HUES64 (cell line): Measurements from ENCODE around the gene ARL4A.
"Not testable (repeated sequence)": the region's sequence is repeated elsewhere in the genome, so short reads cannot be mapped to it uniquely, and the experiment has no call there.

Source experiments
- H3K27ac ChIP-seq: 2 replicates; pipeline ENCODE4 v1.7.0; 2013; ENCODE audit warnings: low read depth, low read length, inconsistent platforms
- H3K27me3 ChIP-seq: 2 replicates; pipeline ENCODE4 v1.6.1; 2013; ENCODE audit warnings: mild to moderate bottlenecking, low read length; ENCODE audit not compliant: insufficient read depth
- H3K36me3 ChIP-seq: 2 replicates; pipeline ENCODE4 v1.6.1; 2013; ENCODE audit warnings: mild to moderate bottlenecking, low read length; ENCODE audit not compliant: insufficient read depth
- H3K4me1 ChIP-seq: 2 replicates; pipeline ENCODE4 v1.6.1; 2013; ENCODE audit warnings: mild to moderate bottlenecking, low read length, moderate library complexity; ENCODE audit not compliant: insufficient read depth
- H3K4me3 ChIP-seq: 2 replicates; pipeline ENCODE4 v1.5.1; 2013; ENCODE audit warnings: mild to moderate bottlenecking, low read length, moderate library complexity
- H3K9ac ChIP-seq: 2 replicates; pipeline ENCODE4 v1.6.1; 2013; ENCODE audit warnings: mild to moderate bottlenecking, low read depth, low read length
- H3K9me3 ChIP-seq: 2 replicates; pipeline ENCODE4 v1.6.1; 2013; ENCODE audit warnings: low read depth, low read length; ENCODE audit not compliant: insufficient read depth
- whole genome bisulfite sequencing: fragments of 150-250, 120-280 bp; methylation state at CpG from one replicate; pipeline ENCODE4 v1.1.7; 2013; ENCODE audit warnings: missing lambda C conversion rate; 5-methylcytosine and 5-hydroxymethylcytosine counted together

Gene ARL4A

DNA sequence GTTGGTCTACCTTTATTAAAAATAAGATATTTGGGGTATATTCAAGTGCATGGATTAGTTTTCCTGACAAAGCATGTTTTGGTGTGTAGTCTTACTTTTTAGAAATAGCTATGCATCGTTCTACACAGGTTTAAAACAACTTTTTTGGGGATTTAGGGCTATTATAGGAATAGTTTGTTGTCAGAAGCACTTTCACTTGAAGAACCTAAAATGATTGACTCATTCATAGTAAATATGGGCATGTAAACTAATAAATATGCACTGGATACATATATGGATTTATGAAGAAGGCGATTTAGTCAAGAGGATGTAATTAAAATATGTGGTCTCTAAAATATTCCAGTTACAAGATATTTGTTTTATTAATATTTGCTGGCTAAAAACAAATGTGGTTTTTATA is 2.0 kb downstream of the ARL4A start:
- H3K36me3 ChIP-seq, result peaks cover 18% of the 10 kb centered on the region; the same call in 1 of the 2 replicates
- peaks cover 28% of the 10 kb centered on the region for H3K4me1 ChIP-seq
- H3K27ac ChIP-seq, result no peak overlapping the region
- H3K9me3 ChIP-seq, result no peaks in the 10 kb centered on the region
- peak overlapping the region; percentile 77 for H3K4me3 ChIP-seq
- 50% methylated on average over 2 of the region's 2 CpGs for WGBS
- H3K27me3 ChIP-seq, result no peaks in the 10 kb centered on the region
- peak overlapping the region; percentile 53; the same call in 1 of the 2 replicates for H3K9ac ChIP-seq

DNA sequence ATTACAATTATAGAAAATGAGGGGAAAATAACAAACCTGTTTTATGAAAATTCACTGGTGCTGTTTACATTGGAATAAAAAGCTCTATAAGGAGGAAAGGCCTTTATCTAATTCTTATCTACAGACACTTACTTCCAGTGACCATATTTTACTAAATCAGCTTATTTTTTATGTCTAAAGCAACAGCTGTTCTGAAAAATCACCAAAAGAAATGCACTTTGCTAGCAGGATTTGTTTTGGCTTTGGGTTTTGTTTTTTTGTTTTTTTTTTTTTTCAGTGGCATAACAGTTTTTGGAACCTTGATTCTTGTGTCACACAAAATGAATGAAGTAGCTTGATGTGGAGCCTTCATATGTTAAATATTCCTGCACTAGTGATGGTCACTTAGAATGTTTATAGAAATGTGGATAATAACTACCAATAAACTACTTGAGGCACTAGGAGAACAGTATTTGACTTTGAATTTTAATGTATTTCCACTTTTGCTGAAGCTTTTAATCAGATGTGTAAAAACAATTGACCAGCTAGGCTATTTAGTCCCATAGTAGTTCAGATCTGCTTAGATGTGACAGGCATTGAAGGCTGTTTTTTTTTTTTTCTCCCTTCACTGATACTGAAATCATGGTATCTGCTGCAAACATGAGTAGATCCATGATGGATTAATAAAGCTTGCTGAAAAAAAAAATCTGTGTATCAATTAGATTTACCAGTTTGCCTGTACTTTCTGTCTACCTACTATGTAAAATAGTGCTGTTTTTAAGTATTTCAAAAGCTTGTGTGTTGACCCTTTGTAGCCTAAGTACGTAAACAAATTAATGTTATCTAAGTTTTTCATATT is 2.8 kb downstream of the ARL4A start:
- Histone ChIP-seq H3K4me3 (peak overlapping the region; percentile 77), H3K9ac (peak overlapping the region; percentile 62; the same call in 1 of the 2 replicates), H3K36me3 (peaks cover 18% of the 10 kb centered on the region; the same call in 1 of the 2 replicates), H3K4me1 (peaks cover 36% of the 10 kb centered on the region), H3K27me3 (no peaks in the 10 kb centered on the region), H3K27ac (no peak overlapping the region), H3K9me3 (no peaks in the 10 kb centered on the region)
- WGBS, result no CpG with 5 or more reads among the region's 1 CpG

DNA sequence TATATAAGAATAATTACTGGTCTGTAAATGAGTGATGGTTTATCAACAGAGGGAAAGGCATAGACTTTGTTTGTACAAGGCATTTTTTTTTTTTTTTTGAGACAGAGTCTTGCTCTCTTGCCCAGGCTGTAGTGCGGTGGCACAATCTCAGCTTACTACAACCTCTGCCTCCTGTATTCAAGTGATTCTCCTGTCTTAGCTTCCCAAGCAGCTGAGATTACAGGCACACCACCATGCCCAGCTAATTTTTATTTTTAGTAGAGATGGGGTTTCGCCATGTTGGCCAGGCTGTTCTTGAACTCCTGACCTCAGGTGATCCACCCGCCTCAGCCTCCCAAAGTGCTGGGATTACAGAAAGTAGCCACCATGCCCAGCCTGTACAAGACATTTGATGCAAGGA is 4.0 kb downstream of the ARL4A start:
- H3K4me3 ChIP-seq, H3K27me3 ChIP-seq, H3K9ac ChIP-seq, H3K9me3 ChIP-seq, H3K27ac ChIP-seq: not testable (repeated sequence)
- H3K4me1 ChIP-seq, result peaks cover 33% of the 10 kb centered on the region
- H3K36me3 ChIP-seq, result peaks cover 18% of the 10 kb centered on the region; the same call in 1 of the 2 replicates
- WGBS, result 96% methylated on average over 3 of the region's 3 CpGs

GRCh38 chr7:12692035-12692434 is 4.6 kb downstream of the ARL4A start:
- Histone ChIP-seq H3K27ac (no peak overlapping the region), H3K9me3 (no peaks in the 10 kb centered on the region), H3K27me3 (no peaks in the 10 kb centered on the region), H3K36me3 (peaks cover 18% of the 10 kb centered on the region; the same call in 1 of the 2 replicates), H3K4me3 (no peak overlapping the region), H3K4me1 (peaks cover 33% of the 10 kb centered on the region), H3K9ac (no peak overlapping the region)
- WGBS, result 100% methylated on average over 1 of the region's 1 CpG

DNA sequence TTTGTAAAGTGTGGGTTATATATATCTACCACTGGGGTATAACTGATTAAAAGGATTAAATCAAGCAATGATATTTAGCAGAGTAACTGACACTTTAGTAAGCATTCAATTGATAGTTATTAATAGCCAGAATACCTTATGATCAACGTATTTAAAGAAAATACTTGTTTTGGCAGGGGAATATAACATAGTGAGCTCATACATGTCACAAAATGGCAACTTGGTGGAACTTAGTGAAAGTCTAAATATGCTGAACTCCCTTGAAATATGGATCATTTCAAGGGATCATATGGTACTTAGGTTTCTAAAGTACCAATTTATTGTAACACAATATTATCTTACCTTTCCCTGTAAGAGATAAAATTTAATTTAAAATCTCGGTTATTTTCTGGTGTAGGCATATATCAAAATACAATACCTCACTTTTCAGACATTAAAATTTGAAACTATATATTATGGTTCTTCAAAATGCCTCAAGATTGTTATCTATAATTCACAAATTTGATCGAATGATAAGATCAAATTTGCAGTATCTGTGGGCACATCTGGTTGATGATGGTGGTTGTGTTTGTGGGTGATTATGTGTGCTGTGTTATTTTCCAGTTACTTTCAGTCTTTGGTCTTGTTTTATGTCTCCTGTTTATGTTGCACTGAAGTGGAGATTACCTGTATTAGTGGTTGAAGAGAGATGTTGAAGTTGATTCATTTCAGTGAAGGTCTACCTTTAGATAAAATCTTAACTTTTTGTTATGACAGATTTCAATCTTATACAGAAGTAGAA is 5.2 kb downstream of the ARL4A start:
- Histone ChIP-seq H3K36me3 (peaks cover 18% of the 10 kb centered on the region; the same call in 1 of the 2 replicates), H3K4me3 (no peak overlapping the region)
- WGBS, result 63% methylated on average over 2 of the region's 3 CpGs

DNA sequence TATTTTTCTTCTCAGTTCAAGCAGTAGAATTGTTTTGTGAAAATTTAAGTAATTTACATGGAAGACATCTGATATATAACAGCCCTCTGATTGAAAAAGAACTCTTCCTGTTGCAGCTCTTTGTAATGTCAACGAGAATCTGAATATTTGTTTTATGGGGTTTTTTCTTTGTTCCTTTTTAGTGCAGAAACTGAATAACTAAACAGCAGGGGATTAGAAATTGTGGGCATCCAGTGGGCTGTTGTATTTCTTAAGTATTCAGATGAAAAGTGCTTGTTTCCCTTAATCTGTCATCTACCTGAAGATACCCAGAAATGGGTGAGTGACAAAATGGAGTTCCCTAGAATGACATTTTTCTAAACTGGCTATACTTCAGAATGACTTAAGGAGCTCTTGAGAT is 7.4 kb downstream of the ARL4A start:
- Histone ChIP-seq H3K4me3 (no peak overlapping the region), H3K4me1 (peaks cover 25% of the 10 kb centered on the region)
- 85% methylated on average over 1 of the region's 1 CpG for WGBS

More for the DNA sequence above, 5.2 kb downstream of the ARL4A start:
- H3K9me3 ChIP-seq, result no peaks in the 10 kb centered on the region
- no peak overlapping the region for H3K27ac ChIP-seq
- no peak overlapping the region for H3K9ac ChIP-seq
- H3K4me1 ChIP-seq, result peaks cover 33% of the 10 kb centered on the region
- no peaks in the 10 kb centered on the region for H3K27me3 ChIP-seq

DNA sequence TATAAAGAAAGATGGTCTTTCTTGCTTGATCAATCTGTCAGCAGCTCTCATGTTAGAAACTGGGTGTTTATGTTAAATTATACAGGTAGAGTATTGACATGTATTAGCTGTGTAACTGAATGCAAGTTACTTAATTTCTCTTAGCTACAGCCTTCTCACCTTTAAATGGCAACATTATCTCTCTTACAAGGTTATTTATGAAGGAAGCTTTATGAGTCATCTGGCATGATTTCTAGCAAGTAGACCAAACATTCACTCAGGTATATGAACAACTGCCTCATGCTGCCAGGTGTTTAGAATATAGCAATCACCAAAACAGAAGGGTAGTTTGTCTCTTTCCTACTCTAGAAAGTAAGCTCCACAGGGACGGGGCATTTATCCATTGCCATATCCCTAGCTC is 8.5 kb downstream of the ARL4A start:
- WGBS, result 100% methylated on average over 1 of the region's 1 CpG
- H3K36me3 ChIP-seq, result 0 out of 2 replicates have a peak, but pooled peaks cover 3% of the 10 kb centered on the region
- H3K4me1 ChIP-seq, result peaks cover 14% of the 10 kb centered on the region
- H3K4me3 ChIP-seq, result no peak overlapping the region
- no peaks in the 10 kb centered on the region for H3K27me3 ChIP-seq
- no peak overlapping the region for H3K27ac ChIP-seq
- H3K9me3 ChIP-seq, result peaks cover 4% of the 10 kb centered on the region; the same call in 1 of the 2 replicates
- H3K9ac ChIP-seq, result no peak overlapping the region

More for the DNA sequence above, 7.4 kb downstream of the ARL4A start:
- H3K9ac ChIP-seq, result no peak overlapping the region
- H3K27me3 ChIP-seq, result no peaks in the 10 kb centered on the region
- peaks cover 11% of the 10 kb centered on the region; the same call in 1 of the 2 replicates for H3K36me3 ChIP-seq
- no peaks in the 10 kb centered on the region for H3K9me3 ChIP-seq
- peak overlapping the region; percentile 44 for H3K27ac ChIP-seq

- 93% methylated on average over 10 of the region's 10 CpGs for WGBS
- no peak overlapping the region for H3K4me3 ChIP-seq
These were observed 11.9 kb downstream of the ARL4A start for GRCh38 chr7:12699299-12699698.

DNA sequence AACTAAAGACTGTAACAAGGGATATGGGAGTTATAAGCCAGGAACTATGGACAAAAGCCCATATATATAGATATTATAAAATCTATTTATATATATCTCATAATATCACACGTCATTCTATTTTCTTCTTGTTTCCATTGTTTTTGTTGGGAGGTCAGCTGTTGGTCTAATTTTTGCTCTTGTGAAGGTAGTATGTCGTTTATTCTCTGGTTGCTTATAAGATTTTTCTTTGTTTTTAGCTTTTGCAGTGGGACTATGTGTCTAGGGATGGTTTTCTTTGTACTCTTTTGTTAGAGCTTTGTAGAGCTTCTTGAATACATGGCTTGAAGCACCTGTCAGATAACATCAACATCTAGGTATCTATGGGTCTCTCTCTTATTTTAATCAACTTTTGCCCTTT is 14.0 kb downstream of the ARL4A start:
- Histone ChIP-seq H3K27ac (no peak overlapping the region), H3K9me3 (peaks cover 12% of the 10 kb centered on the region), H3K9ac (no peak overlapping the region), H3K27me3 (no peaks in the 10 kb centered on the region), H3K4me3 (no peak overlapping the region), H3K36me3 (peaks cover 3% of the 10 kb centered on the region; the same call in 1 of the 2 replicates), H3K4me1 (peaks cover 1% of the 10 kb centered on the region; the same call in 1 of the 2 replicates)
- WGBS, result 79% methylated on average over 1 of the region's 2 CpGs

More at GRCh38 chr7:12699299-12699698, 11.9 kb downstream of the ARL4A start:
- Histone ChIP-seq H3K4me1 (peaks cover 10% of the 10 kb centered on the region), H3K36me3 (peaks cover 3% of the 10 kb centered on the region; the same call in 1 of the 2 replicates), H3K27ac (no peak overlapping the region), H3K27me3 (no peaks in the 10 kb centered on the region), H3K9me3 (peaks cover 12% of the 10 kb centered on the region), H3K9ac (no peak overlapping the region)

GRCh38 chr7:12703881-12704280 is 16.4 kb downstream of the ARL4A start:
- Histone ChIP-seq H3K4me1 (peaks cover 11% of the 10 kb centered on the region; the same call in 1 of the 2 replicates), H3K27ac (no peak overlapping the region), H3K4me3 (no peak overlapping the region), H3K27me3 (no peaks in the 10 kb centered on the region), H3K9me3 (peaks cover 12% of the 10 kb centered on the region), H3K36me3 (peaks cover 3% of the 10 kb centered on the region; the same call in 1 of the 2 replicates), H3K9ac (no peak overlapping the region)
- WGBS, result 100% methylated on average over 1 of the region's 2 CpGs

DNA sequence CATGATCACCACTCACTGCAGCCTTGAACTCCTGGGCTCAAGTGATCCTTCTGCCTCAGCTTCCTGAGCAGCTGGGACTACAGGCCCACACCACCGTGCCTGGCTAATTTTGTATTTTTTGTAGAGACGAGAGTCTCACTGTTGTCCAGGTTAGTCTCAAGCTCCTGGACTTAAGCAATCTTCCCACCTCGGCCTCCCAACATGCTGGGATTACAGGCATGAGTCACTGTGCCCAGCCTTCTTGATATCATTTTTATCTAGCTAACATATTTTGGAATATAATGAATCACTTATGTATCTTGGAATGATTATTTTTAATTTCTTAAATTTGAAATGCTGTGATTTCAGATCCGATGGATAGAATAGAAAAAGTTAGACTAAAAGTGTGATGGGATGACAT is 18.4 kb downstream of the ARL4A start:
- WGBS, result 94% methylated on average over 4 of the region's 4 CpGs
- Histone ChIP-seq H3K36me3 (peaks cover under 1% of the 10 kb centered on the region; the same call in 1 of the 2 replicates), H3K27ac (no peak overlapping the region), H3K4me3 (no peak overlapping the region), H3K27me3 (no peaks in the 10 kb centered on the region), H3K9ac (no peak overlapping the region), H3K9me3 (peaks cover 9% of the 10 kb centered on the region), H3K4me1 (peaks cover 11% of the 10 kb centered on the region; the same call in 1 of the 2 replicates)
